NCI-H2029 treated with DMSO at 0.1 percent for 48 hours (cell line): Measurements from ENCODE around the gene CYGB.
"Not testable (repeated sequence)": the region's sequence is repeated elsewhere in the genome, so short reads cannot be mapped to it uniquely, and the experiment has no call there.

Experiments
- DNase-seq: peaks from one replicate; lab custom pipeline; 2025; lab: John Stamatoyannopoulos, UW

CYGB gene

GRCh38 chr17:76523084-76524037 lies 14.1 kb downstream of the CYGB start:
- no peak for DNase-seq

- not testable (repeated sequence) for DNase-seq
Measured at GRCh38 chr17:76521683-76522082, 15.8 kb downstream of the CYGB start.

DNA sequence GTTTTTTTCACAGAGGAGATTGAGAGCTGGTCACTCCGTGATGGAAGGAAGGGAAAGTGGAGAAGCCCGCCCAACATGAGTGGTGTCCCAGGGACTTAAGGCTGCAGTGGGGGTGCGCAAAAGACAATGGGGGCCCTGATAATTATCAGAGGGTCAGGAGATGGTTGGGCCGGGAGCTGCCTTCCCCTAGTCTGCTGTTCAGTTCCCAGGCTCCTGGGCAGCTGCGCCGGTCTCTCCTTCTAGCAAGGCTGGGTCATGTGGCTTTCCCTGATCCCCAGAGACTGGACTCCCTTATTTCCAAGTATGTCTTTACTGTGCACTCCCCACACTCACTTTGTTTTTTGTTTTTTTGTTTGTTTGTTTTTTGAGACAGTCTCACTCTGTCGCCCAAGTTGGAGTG lies 16.2 kb downstream of the CYGB start:
- no peak for DNase-seq

- no peak for DNase-seq
Measured at GRCh38 chr17:76519048-76519966, 18.2 kb downstream of the CYGB start.

DNA sequence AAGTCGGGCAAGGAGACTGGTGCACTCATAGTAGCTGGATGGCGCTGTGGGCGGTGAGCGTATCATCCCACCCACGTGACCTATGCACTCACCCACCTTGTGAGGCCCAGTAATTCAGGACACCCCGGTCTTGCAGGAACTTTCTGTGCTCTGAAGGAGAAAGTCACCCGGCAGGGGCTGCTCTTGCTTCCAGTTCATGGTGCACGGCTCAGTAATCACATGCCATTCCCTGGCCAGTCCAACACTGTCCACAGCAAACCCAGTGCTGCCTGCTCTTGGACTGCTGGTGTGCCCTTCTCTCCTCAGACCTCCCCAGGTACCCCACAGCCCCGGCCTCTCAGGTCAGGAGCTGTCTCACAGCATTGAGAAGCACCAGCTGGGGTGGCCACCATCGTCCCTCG lies 19.9 kb downstream of the CYGB start:
- no peak for DNase-seq

- no peak for DNase-seq
Measured at GRCh38 chr17:76515274-76515949, 22.1 kb downstream of the CYGB start.

DNA sequence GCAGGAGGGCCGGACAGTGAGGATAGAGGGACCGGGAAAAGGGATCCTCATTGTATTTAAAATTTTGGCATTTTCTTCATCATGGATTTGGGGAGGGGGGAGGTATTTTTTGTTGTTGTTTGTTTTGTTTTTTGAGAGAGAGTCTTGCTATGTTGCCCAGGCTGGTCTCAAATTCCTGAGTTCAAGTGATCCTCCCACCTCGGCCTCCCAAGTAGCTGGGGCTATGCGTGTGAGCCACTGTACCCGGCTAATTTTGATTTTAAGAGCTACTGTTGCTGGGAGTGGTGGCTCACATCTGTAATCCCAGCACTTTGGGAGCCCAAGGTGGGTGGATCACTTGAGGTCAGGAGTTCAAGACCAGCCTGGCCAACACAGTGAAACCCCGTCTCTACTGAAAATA lies 23.2 kb downstream of the CYGB start:
- not testable (repeated sequence) for DNase-seq

GRCh38 chr17:76513306-76513692 lies 24.2 kb downstream of the CYGB start:
- DNase-seq = no peak

- no peak for DNase-seq
Measured at GRCh38 chr17:76512366-76513305, 24.9 kb downstream of the CYGB start.

- no peak for DNase-seq
Measured at GRCh38 chr17:76511668-76512365, 25.7 kb downstream of the CYGB start.

- DNase-seq = no peak
Measured at GRCh38 chr17:76510831-76511244, 26.7 kb downstream of the CYGB start.

GRCh38 chr17:76508472-76509063 lies 28.9 kb downstream of the CYGB start:
- not testable (repeated sequence) for DNase-seq

GRCh38 chr17:76506408-76507345 lies 30.8 kb downstream of the CYGB start:
- DNase-seq = peak; percentile 30

DNA sequence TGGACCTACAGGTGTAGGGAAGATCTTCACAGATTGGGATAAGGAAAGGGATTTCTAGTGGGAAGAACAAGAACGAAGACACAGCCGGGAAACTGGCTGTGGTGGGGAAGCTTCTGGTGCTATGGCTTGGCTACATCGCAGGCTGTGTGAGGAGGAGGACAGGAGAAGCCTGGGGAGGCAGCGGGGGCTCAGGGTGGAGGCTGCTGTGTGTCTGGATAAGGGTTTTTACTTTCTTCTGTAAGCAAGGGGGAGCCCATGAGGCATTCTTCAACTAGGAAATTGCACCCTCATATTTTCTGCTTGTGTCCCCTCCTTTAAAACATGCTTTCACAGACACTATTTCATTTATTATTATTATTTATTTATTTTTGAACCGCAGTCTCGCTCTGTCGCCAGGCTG lies 33.4 kb downstream of the CYGB start:
- no peak for DNase-seq

GRCh38 chr17:76502341-76503211 lies 34.9 kb downstream of the CYGB start:
- DNase-seq = no peak

- DNase-seq = no peak
Measured at GRCh38 chr17:76501827-76502307, 35.6 kb downstream of the CYGB start.

- peak; percentile 19 for DNase-seq
Measured at GRCh38 chr17:76501018-76501826, 36.3 kb downstream of the CYGB start, which contains the start of gene RHBDF2. TSS of gene RHBDF2 (minus strand) at chr17:76501423. CDS start at chr17:76481524, 19,899 bp downstream.
